HepG2 (cell line): ENCODE data around the gene CPLANE1. TPM values are rescaled to one million over a fixed set of nuclear protein-coding genes. Genes with fewer than 3 reads are reported as not detected.

Experiments used
- ATF3 ChIP-seq: sonication (generic); formaldehyde crosslinking; IDR thresholded peaks from 2 replicates; pipeline ENCODE4 v1.4.0; 2020; ENCODE audit warnings: missing genetic modification reagents
- CEBPZ ChIP-seq: IDR thresholded peaks from 2 replicates; pipeline ENCODE4 v1.6.1; 2012; ENCODE audit warnings: low read length, improper control_type of control experiment
- CREM ChIP-seq, 2 experiments: sonication (generic) in 1 of 2; formaldehyde crosslinking in 1 of 2; IDR thresholded peaks; 2 replicates each; pipeline versions ENCODE4 v1.4.0 to v1.6.1; 2016 to 2020; ENCODE audit warnings: antibody characterized with exemption in 1 of 2, mild to moderate bottlenecking in 1 of 2, missing genetic modification reagents in 1 of 2
- EP300 ChIP-seq, 3 experiments: sonication (generic) in 1 of 3; formaldehyde crosslinking in 1 of 3; IDR thresholded peaks; 2 replicates each; pipeline versions ENCODE4 v1.5.1 to v1.6.1; 2011 to 2020; ENCODE audit warnings: low read depth in 2 of 3, low read length in 2 of 3, borderline replicate concordance in 1 of 3, improper control_type of control experiment in 1 of 3, mild to moderate bottlenecking in 1 of 3, missing genetic modification reagents in 1 of 3, moderate library complexity in 1 of 3
- ETV5 ChIP-seq: IDR thresholded peaks from 2 replicates; pipeline ENCODE4 v1.6.1; 2018; ENCODE audit warnings: missing biosample characterization, missing genetic modification reagents, inconsistent platforms, borderline replicate concordance
- NKX3-1 ChIP-seq: sonication (generic); formaldehyde crosslinking; IDR thresholded peaks from 2 replicates; pipeline ENCODE4 v1.5.0; 2020; ENCODE audit warnings: missing genetic modification reagents
- PATZ1 ChIP-seq: sonication (generic); formaldehyde crosslinking; IDR thresholded peaks from 2 replicates; pipeline ENCODE4 v1.4.0; 2020; ENCODE audit warnings: missing genetic modification reagents
- RARA ChIP-seq: IDR thresholded peaks from 2 replicates; pipeline ENCODE4 v1.6.1; 2016; ENCODE audit warnings: missing genetic modification reagents, missing compliant biosample characterization
- RERE ChIP-seq: IDR thresholded peaks from 2 replicates; pipeline ENCODE4 v1.6.1; 2016; ENCODE audit warnings: low read depth, missing genetic modification reagents, missing compliant biosample characterization
- SIX1 ChIP-seq: sonication (generic); formaldehyde crosslinking; IDR thresholded peaks from 2 replicates; pipeline ENCODE4 v1.4.0; 2020; ENCODE audit warnings: missing genetic modification reagents, borderline replicate concordance
- SP5 ChIP-seq: IDR thresholded peaks from 2 replicates; pipeline ENCODE4 v1.6.1; 2016; ENCODE audit warnings: low read depth, borderline replicate concordance
- ZGPAT ChIP-seq: IDR thresholded peaks from 2 replicates; pipeline ENCODE4 v1.6.1; 2016; ENCODE audit warnings: mild to moderate bottlenecking
- ZNF446 ChIP-seq: sonication (generic); formaldehyde crosslinking; IDR thresholded peaks from 2 replicates; pipeline ENCODE4 v1.5.0; 2020; ENCODE audit warnings: mild to moderate bottlenecking, missing genetic modification reagents
- polyA plus RNA-seq, 8 experiments: library from polyadenylated mRNA; depleted of rRNA in 3 of 8; stranded (reverse) in 7 of 8; unstranded in 1 of 8; fragments of >200 nt; fragmentation: Illumina TruSeq in 4 of 8; extraction: Trizol in 4 of 8; gene quantifications; 2 replicates each; pipeline versions ENCODE4 v1.2.1 to v1.2.3, GENCODE V29; 2011 to 2016; ENCODE audit warnings: low read depth in 4 of 8, missing spikeins in 1 of 8, mixed read lengths in 1 of 8; ENCODE audit not compliant: insufficient read depth in 1 of 8
- total RNA-seq, 5 experiments: library from RNA; depleted of rRNA; stranded (reverse); fragments of >200 nt; fragmentation: Illumina TruSeq; extraction: Trizol; gene quantifications; 2 replicates each; pipeline ENCODE4 v1.2.3, GENCODE V29; 2016; ENCODE audit warnings: low read depth in 1 of 5

CPLANE1 gene
- total and polyA plus RNA-seq, 2 of the 13 experiments (the other 11 are each of a cell fraction or from before 2014, with no cell fraction given), result 6.3 to 9.9 TPM

- TF ChIP-seq ETV5 (CRISPR knock-in tag) (peak; percentile 20; the same call in 1 of the 2 replicates), CEBPZ (no peak), ZNF446 (CRISPR knock-in tag) (no peak), PATZ1 (CRISPR knock-in tag) (0 out of 2 replicates have a peak, but pooled peaks have one; percentile 15), EP300 (IDR thresholded peaks at IDR 0.05; ENCODE audit: low read depth in 2 of 2, low read length in 2 of 2) (no peak), EP300 (CRISPR knock-in tag; IDR thresholded peaks at IDR 0.05; ENCODE audit: borderline replicate concordance) (peak; percentile 13; the same call in 1 of the 2 replicates), NKX3-1 (CRISPR knock-in tag) (peak; percentile 23; the same call in 1 of the 2 replicates), RERE (peak; percentile 98), SP5 (CRISPR knock-in tag) (peak; percentile 49; the same call in 1 of the 2 replicates), ATF3 (CRISPR knock-in tag) (0 out of 2 replicates have a peak, but pooled peaks have one; percentile 20), SIX1 (peak; percentile 68; the same call in 1 of the 2 replicates), ZGPAT (CRISPR knock-in tag) (0 out of 2 replicates have a peak, but pooled peaks have one; percentile 34), CREM (IDR thresholded peaks at IDR 0.05) (peak; percentile 24; the same call in 1 of the 2 replicates), CREM (CRISPR knock-in tag; IDR thresholded peaks at IDR 0.05) (no peak), RARA (CRISPR knock-in tag) (0 out of 2 replicates have a peak, but pooled peaks have one; percentile 14)
Observed at GRCh38 chr5:37090123-37090726, 159.0 kb downstream of the CPLANE1 start (continued).
